IgD-negative memory B cell (primary cell): ENCODE data around the gene ASIC3. TPM values are rescaled to one million over a fixed set of nuclear protein-coding genes. Genes with fewer than 3 reads are reported as not detected.

Source experiments
- H3K27ac Mint-ChIP-seq, 3 donors: one replicate each; pipeline ENCODE4 v1.8.0; 2020 to 2022; ENCODE audit warnings: mild to moderate bottlenecking in 3 of 3, mixed read lengths in 3 of 3, moderate library complexity in 1 of 3
- H3K27me3 Mint-ChIP-seq: one replicate; pipeline ENCODE4 v1.8.0; 2021; ENCODE audit warnings: mixed read lengths
- H3K36me3 Mint-ChIP-seq: one replicate; pipeline ENCODE4 v1.8.0; 2020; ENCODE audit warnings: mild to moderate bottlenecking, mixed read lengths
- H3K4me1 Mint-ChIP-seq, 3 donors: one replicate each; pipeline ENCODE4 v1.8.0; 2020 to 2022; ENCODE audit warnings: mixed read lengths in 3 of 3, mild to moderate bottlenecking in 1 of 3
- H3K4me3 Mint-ChIP-seq, 4 donors: one replicate each; pipeline ENCODE4 v1.8.0; 2020 to 2022; ENCODE audit warnings: mild to moderate bottlenecking in 4 of 4, mixed read lengths in 4 of 4, moderate library complexity in 3 of 4
- H3K9me3 Mint-ChIP-seq, 3 donors: one replicate each; pipeline ENCODE4 v1.8.0; 2020 to 2021; ENCODE audit warnings: mixed read lengths in 3 of 3, mild to moderate bottlenecking in 1 of 3
- polyA plus RNA-seq: library from polyadenylated mRNA; unstranded; fragments of 300-500 nt; fragmentation: Illumina TruSeq; gene quantifications from one replicate; pipeline ENCODE4 v1.2.3, GENCODE V29; 2021

ASIC3 gene
- polyA plus RNA-seq: not detected

DNA sequence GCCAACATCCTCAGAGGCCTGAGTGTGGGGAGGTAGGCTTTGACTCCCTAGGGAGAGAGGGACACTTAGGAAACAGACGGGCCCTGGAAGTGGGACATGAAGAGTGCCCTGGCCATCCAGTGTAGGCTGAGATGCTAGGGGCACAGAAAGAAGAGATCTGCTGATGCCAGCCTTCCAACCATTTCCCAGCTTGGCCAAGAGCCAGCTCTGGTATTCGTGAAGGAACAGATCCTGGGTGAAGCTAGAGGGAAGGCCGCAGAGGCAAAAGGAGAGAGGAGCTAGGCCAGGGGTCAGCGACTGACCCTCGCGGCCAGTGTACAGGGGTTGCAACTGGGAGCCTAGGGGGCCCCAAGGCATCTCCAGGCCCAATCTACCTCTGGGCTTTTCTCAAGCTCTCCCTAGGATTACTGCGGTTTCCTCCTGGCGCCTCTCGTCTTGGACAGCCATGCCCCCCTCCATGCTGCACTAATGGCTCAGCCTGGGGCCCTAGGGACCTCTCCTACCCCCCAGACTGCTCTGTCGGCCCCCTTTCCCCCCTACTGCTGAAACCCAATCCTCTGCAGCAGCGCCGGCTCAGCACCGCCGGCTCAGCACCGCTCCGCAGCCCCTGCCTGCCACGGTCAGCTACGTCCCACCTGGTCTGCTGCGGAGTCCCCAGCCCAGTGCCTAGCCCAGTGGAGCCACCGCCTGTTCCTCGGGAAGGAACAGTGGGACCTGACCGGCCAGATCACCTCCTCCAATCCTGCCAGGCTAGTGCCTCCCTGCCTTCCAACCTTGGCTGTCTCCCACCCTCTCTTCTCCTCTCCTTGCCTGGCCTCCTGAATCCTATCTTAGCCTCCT lies at the start of gene ASIC3:
Gene ASIC3, plus strand, starts transcription at position 556 of the 840 bp plus-strand sequence. CDS start 355 bp downstream, outside the sequence.
- peaks cover 0 to 4% (median 0%) of the 10 kb centered on the region in 3 donors for H3K4me1 Mint-ChIP-seq
- peaks cover 1% of the 10 kb centered on the region for H3K36me3 Mint-ChIP-seq
- peak within 1 kb of the TSS in 1 of 3 donors; percentile 62 for H3K27ac Mint-ChIP-seq
- no peak within 1 kb of the TSS for H3K4me3 Mint-ChIP-seq
- peaks cover 11% of the 10 kb centered on the region for H3K27me3 Mint-ChIP-seq
- no peaks in the 10 kb centered on the region for H3K9me3 Mint-ChIP-seq

DNA sequence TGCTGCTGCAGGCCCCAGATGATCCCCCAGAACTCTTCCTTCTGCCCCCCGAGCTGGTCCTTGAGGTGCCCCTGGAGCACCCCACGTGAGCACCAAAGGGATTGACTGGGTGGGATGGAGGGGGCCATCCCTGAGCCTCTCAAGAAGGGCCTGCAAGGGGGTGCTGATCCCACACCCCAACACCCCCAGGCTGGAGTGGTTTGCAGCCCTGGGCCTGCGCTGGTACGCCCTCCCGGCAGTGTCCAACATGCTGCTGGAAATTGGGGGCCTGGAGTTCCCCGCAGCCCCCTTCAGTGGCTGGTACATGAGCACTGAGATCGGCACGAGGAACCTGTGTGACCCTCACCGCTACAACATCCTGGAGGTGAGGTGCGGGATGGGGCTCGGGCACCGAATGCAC lies 49.3 kb upstream of the ASIC3 start:
- Mint-ChIP-seq H3K27ac (no peak overlapping the region), H3K9me3 (no peaks in the 10 kb centered on the region), H3K4me1 (peaks cover 0 to 4% (median 2%) of the 10 kb centered on the region in 3 donors), H3K4me3 (no peak overlapping the region), H3K27me3 (peaks cover 14% of the 10 kb centered on the region), H3K36me3 (no peaks in the 10 kb centered on the region)

DNA sequence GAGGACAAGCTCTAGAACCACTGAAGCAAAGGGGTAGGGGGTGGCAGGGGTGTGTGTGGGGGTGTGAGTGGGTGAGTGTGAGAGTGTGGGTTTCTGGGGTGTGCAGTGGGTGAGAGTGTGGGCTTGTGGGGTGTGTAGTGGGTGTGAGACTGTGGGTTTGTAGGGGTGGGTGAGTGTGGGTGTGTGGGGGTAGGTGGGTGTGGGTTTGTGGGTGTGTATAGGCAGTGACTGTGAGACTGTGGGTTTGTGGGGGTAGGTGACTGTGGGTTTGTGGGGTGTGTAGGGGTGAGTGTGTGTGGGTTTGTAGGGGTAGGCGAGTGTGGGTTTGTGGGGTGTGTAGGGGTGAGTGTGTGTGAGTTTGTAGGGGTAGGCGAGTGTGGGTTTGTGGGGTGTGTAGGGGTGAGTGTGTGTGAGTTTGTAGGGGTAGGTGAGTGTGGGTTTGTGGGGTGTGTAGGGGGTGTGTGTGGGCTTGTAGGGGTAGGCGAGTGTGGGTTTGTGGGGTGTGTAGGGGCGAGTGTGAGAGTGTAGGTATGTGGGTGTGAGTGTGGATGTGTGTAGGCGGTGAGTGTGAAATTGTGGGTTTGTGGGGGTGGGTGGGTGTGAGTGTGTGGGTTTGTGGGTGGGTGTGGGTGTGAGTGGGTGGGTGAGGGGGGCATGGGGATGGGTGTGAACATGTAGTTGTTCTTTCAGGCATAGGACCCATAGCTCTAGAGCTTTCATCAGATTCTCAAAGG lies 48.7 kb upstream of the ASIC3 start:
- no peaks in the 10 kb centered on the region for H3K4me1 Mint-ChIP-seq
- H3K36me3 Mint-ChIP-seq: no peaks in the 10 kb centered on the region
- H3K27ac Mint-ChIP-seq: no peak overlapping the region

DNA sequence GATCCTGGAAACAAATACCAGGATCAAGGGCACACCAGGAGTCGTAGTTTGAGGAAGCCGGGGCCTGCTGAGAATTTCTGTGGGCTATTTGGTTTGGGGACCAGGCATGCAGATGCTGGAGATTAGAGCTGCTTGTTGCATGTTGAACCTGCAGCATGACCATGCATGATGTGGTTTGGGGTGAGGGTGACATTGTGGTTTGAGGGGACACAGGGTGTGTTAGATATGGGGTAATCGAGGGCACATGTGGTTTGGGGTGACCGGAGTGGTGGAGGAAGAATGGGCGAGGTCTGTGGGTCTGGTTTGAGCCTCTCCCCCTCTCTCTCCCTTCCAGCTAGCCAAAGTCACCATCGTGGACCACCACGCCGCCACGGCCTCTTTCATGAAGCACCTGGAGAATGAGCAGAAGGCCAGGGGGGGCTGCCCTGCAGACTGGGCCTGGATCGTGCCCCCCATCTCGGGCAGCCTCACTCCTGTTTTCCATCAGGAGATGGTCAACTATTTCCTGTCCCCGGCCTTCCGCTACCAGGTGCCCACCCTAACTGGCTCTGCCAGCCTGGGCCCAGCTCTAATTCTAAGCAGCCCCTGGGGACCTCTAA lies 47.3 kb upstream of the ASIC3 start:
- peak overlapping the region in 1 of 3 donors; percentile 53 for H3K27ac Mint-ChIP-seq
- H3K9me3 Mint-ChIP-seq: no peaks in the 10 kb centered on the region
- peaks cover 0 to 6% (median 0%) of the 10 kb centered on the region in 3 donors for H3K4me1 Mint-ChIP-seq
- H3K27me3 Mint-ChIP-seq: peaks cover 14% of the 10 kb centered on the region
- no peak overlapping the region for H3K4me3 Mint-ChIP-seq
- no peaks in the 10 kb centered on the region for H3K36me3 Mint-ChIP-seq

More for the DNA sequence above, 48.7 kb upstream of the ASIC3 start:
- H3K27me3 Mint-ChIP-seq: peaks cover 14% of the 10 kb centered on the region
- H3K9me3 Mint-ChIP-seq: no peaks in the 10 kb centered on the region
- no peak overlapping the region for H3K4me3 Mint-ChIP-seq

DNA sequence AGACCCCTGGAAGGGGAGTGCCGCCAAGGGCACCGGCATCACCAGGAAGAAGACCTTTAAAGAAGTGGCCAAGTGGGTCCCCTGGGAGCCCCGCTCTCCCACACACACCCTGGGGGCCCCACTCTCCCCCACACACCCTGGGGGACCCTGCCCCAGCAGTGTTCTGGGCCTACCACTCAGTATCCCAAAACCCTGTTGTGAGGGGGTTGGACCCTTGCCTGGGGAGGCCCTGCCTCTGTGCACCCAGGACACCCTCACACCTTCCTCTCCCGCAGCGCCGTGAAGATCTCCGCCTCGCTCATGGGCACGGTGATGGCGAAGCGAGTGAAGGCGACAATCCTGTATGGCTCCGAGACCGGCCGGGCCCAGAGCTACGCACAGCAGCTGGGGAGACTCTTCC lies 46.8 kb upstream of the ASIC3 start:
- Mint-ChIP-seq H3K4me1 (peaks cover 0 to 6% (median 0%) of the 10 kb centered on the region in 3 donors), H3K27ac (no peak overlapping the region), H3K36me3 (no peaks in the 10 kb centered on the region), H3K4me3 (no peak overlapping the region), H3K27me3 (peaks cover 14% of the 10 kb centered on the region), H3K9me3 (no peaks in the 10 kb centered on the region)

DNA sequence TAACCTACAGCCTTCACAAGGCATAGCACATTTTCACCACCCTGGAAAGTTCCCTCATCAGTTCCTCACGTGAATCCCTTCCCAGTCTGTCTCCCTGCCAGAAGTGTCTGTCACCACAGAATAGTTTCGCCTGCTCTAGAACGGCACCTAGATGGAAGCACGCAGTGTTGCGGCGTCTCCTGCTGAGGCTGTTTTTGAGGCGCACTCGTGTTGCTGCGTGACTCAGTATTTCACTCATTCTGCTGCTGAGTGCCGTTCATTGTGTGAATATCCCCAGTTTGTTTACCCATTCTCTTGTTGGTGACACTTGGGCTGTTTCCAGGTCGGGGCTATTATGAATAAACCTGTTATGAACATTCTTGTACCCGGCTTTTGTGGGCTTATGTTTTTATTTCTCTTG lies 44.8 kb upstream of the ASIC3 start:
- Mint-ChIP-seq H3K27ac (no peak overlapping the region), H3K36me3 (no peaks in the 10 kb centered on the region), H3K4me1 (peaks cover 2 to 15% (median 9%) of the 10 kb centered on the region in 3 donors), H3K9me3 (peaks cover 0 to 1% (median 0%) of the 10 kb centered on the region in 3 donors), H3K27me3 (peaks cover 12% of the 10 kb centered on the region), H3K4me3 (no peak overlapping the region)

DNA sequence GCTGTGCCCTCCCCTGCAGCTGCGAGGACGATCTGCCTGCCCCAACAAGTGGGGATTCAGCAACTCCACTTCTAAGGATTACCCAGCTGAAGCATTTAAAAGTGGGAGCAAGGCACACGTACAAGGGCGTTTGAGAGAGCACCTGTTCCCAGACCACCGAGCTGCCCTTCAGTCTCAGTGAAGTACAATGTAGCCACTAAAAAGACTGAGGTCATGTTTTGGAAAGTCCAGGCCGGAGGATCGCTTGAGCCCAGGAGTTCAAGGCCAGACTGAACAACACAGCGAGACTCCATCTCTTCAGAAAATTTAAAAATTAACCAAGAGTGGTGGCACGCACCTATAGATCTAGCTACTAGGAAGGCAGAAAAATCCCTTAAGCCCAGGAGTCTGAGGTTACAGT lies 42.8 kb upstream of the ASIC3 start:
- Mint-ChIP-seq H3K4me3 (peak overlapping the region in 1 of 4 donors; percentile 9), H3K36me3 (no peaks in the 10 kb centered on the region), H3K27ac (peak overlapping the region in 1 of 3 donors; percentile 16), H3K9me3 (peaks cover 0 to 1% (median 0%) of the 10 kb centered on the region in 3 donors), H3K27me3 (peaks cover 13% of the 10 kb centered on the region), H3K4me1 (peaks cover 2 to 17% (median 9%) of the 10 kb centered on the region in 3 donors)

DNA sequence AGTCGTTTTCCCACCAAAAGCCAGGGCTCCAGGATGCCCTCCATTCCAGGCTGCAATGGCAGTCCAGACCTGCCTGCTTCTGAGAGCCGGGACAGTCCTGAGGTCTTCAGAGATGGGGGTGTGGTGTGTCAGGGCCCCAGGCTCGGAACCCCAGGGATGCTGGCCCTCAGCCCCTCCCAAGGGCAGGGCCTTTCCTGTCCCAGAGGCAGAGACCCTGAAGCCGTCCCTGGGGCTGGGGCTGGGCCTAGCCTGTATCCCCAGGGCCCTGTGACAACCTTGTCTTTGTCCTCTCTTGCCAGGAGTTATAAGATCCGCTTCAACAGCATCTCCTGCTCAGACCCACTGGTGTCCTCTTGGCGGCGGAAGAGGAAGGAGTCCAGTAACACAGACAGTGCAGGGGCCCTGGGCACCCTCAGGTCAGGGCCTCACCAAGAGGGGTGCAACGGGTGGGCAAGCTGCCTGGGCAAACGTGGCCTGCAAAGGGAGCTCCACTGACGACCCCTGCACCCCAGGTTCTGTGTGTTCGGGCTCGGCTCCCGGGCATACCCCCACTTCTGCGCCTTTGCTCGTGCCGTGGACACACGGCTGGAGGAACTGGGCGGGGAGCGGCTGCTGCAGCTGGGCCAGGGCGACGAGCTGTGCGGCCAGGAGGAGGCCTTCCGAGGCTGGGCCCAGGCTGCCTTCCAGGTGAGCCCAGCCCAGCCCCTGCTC lies 41.6 kb upstream of the ASIC3 start:
- no peak overlapping the region for H3K4me3 Mint-ChIP-seq
- no peaks in the 10 kb centered on the region for H3K36me3 Mint-ChIP-seq
- peaks cover 7% of the 10 kb centered on the region for H3K27me3 Mint-ChIP-seq
- H3K4me1 Mint-ChIP-seq: peaks cover 7 to 18% (median 10%) of the 10 kb centered on the region in 3 donors
- H3K9me3 Mint-ChIP-seq: peaks cover 0 to 1% (median 0%) of the 10 kb centered on the region in 3 donors
- H3K27ac Mint-ChIP-seq: no peak overlapping the region

DNA sequence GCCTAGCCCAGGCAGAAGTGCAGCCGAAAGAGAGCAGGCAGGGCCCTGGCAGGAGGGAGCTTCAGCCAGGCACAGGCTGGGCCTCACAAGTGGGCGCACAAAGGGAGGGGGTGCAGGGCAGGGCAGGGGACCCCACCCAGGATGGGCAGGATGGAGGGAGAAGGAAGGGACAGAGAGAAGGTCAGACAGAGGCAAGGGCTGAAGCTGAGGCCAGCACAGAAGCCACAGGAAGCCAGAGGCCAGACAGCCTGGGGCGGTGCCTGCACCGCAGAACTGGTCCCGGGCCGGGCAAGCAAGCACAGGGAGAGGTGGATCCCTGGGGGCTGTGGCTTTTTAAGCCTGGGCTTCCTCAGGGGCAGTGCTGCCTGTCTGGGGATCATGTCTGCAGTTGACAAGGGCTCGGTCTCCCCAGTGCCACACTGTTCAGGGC lies 40.8 kb upstream of the ASIC3 start:
- peaks cover 8 to 21% (median 13%) of the 10 kb centered on the region in 3 donors for H3K4me1 Mint-ChIP-seq
- peak overlapping the region in 2 of 3 donors; percentile 52 to 82 for H3K27ac Mint-ChIP-seq
- H3K27me3 Mint-ChIP-seq: peaks cover 10% of the 10 kb centered on the region

DNA sequence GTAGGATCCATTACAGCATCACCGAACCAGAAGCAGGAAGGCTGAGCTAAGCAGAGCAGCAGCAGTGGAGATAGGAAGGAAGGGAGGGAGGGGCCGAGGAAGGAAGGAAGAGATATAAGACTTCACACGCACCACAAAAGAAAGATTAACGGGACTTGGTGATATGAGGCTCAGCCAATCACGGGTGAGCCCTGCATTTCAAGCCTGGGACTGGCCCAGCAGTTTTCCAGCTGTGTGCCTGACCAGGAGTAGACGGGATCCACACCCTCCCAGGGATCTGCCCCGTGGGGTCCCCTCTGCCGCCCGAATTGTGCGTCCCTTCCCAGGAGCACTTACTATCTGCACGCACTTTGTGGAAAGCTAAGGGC lies 40.2 kb upstream of the ASIC3 start:
- Mint-ChIP-seq H3K36me3 (no peaks in the 10 kb centered on the region), H3K4me3 (peak overlapping the region; percentile 53 to 88 (median 72)), H3K4me1 (peaks cover 8 to 21% (median 17%) of the 10 kb centered on the region in 3 donors), H3K27ac (peak overlapping the region; percentile 52 to 82 (median 54)), H3K27me3 (peaks cover 13% of the 10 kb centered on the region), H3K9me3 (peaks cover 0 to 1% (median 0%) of the 10 kb centered on the region in 3 donors)

More for the DNA sequence above, 40.8 kb upstream of the ASIC3 start:
- Mint-ChIP-seq H3K9me3 (peaks cover 0 to 1% (median 0%) of the 10 kb centered on the region in 3 donors), H3K4me3 (peak overlapping the region in 2 of 4 donors; percentile 14 to 79), H3K36me3 (no peaks in the 10 kb centered on the region)

DNA sequence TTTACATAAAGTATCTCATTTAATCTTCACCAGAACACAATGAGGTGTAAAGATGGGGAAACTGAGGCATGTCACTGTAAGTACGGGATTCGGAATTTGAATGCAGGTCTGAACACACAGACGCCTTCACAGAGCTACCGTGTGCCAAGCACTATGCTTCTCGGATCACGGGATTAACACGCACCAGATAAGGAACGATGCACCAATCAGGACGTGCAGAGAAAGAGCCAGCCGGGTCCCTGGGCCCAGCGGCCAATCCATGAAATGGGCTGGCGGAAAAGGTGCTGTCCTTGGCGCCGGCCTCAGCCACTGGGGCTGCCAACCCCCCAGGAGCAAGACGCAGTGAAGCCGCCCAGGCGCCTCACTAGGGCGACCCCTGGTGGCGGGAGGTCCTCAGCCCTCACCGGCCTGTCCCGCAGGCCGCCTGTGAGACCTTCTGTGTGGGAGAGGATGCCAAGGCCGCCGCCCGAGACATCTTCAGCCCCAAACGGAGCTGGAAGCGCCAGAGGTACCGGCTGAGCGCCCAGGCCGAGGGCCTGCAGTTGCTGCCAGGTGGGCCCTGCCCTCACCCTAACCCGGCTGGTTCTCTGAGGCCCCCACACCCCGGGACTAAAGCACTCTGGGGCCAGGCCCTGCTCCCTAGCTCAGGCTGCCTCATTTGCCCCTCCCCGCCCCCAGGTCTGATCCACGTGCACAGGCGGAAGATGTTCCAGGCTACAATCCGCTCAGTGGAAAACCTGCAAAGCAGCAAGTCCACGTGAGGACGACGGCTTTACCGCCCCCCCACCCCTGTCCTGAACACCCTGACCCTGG lies 39.6 kb upstream of the ASIC3 start:
- Mint-ChIP-seq H3K27ac (peak overlapping the region; percentile 52 to 82 (median 54)), H3K4me1 (peaks cover 8 to 21% (median 17%) of the 10 kb centered on the region in 3 donors)

DNA sequence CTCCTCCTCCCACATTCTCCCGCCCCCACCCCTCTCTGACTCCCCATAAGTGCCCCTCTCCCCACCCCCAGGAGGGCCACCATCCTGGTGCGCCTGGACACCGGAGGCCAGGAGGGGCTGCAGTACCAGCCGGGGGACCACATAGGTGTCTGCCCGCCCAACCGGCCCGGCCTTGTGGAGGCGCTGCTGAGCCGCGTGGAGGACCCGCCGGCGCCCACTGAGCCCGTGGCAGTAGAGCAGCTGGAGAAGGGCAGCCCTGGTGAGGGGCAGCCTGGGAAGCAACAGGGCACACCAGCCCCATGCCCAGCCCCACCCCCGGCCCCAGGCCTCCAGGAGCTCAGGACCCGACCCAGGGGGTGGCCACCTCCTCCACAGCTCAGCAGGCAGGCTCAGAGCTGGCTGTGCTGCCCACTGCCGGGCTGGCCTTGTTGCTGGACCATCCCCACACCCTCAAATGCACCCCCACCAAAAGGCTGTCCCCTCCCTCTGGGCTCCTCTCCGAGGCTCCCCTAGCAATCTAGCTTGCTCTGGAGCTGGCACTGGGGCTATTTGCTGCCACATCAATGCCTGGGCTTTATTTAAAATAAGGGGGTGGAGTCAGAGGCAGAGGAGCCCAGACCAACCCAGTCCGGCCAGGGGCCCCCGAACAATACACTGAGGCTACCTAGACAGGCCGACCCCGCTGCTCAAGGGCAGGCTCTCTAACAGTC lies 38.8 kb upstream of the ASIC3 start:
- peaks cover 13% of the 10 kb centered on the region for H3K27me3 Mint-ChIP-seq
- peaks cover 3% of the 10 kb centered on the region for H3K36me3 Mint-ChIP-seq
- no peak overlapping the region for H3K4me3 Mint-ChIP-seq
- peaks cover 11 to 26% (median 20%) of the 10 kb centered on the region in 3 donors for H3K4me1 Mint-ChIP-seq
- H3K9me3 Mint-ChIP-seq: peaks cover 0 to 1% (median 1%) of the 10 kb centered on the region in 3 donors
- H3K27ac Mint-ChIP-seq: no peak overlapping the region

More for the DNA sequence above, 39.6 kb upstream of the ASIC3 start:
- peaks cover 13% of the 10 kb centered on the region for H3K27me3 Mint-ChIP-seq
- H3K4me3 Mint-ChIP-seq: peak overlapping the region; percentile 53 to 88 (median 72)
- peaks cover 0 to 1% (median 0%) of the 10 kb centered on the region in 3 donors for H3K9me3 Mint-ChIP-seq
- no peaks in the 10 kb centered on the region for H3K36me3 Mint-ChIP-seq

DNA sequence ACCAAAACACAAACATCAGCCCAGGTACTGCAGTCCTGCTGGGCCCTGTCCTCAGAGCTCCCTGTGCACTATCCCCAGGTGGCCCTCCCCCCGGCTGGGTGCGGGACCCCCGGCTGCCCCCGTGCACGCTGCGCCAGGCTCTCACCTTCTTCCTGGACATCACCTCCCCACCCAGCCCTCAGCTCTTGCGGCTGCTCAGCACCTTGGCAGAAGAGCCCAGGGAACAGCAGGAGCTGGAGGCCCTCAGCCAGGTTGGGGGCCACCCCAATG lies 38.4 kb upstream of the ASIC3 start:
- Mint-ChIP-seq H3K27ac (peak overlapping the region in 2 of 3 donors; percentile 84 to 95), H3K9me3 (peaks cover 0 to 1% (median 1%) of the 10 kb centered on the region in 3 donors), H3K4me3 (no peak overlapping the region), H3K27me3 (peaks cover 13% of the 10 kb centered on the region), H3K36me3 (peaks cover 3% of the 10 kb centered on the region), H3K4me1 (peaks cover 13 to 26% (median 23%) of the 10 kb centered on the region in 3 donors)
